H1 (cell line): ENCODE measurements around the gene TIMP1. TPM values are rescaled to one million over a fixed set of nuclear protein-coding genes. Genes with fewer than 3 reads are reported as not detected.

Experiments
- CBX8 ChIP-seq: fragments of 300-800, 300-1000 bp; sonication (generic); IDR thresholded peaks from 2 replicates; pipeline ENCODE4 v1.7.1; 2016; ENCODE audit warnings: low read depth, low read length, borderline replicate concordance
- polyA plus RNA-seq, 7 experiments: library from polyadenylated mRNA; depleted of rRNA in 3 of 7; stranded (reverse) in 5 of 7; unstranded in 2 of 7; fragments of >200 nt in 5 of 7; fragments of 200-250 nt in 2 of 7; gene quantifications; 1 replicate in 5 of 7; 2 replicates in 1 of 7; 4 replicates in 1 of 7; pipeline versions ENCODE4 v1.2.1 to v1.2.3, GENCODE V29; 2011 to 2013; ENCODE audit warnings: missing spikeins in 2 of 7, mixed read lengths in 2 of 7
- total RNA-seq: library from RNA; stranded (reverse); fragmentation: NEBNext Ultra II Directional; extraction: Animal tissue kit (Norgen Biotek cat#: 25700); gene quantifications from 2 replicates; pipeline ENCODE4 v1.2.1, GENCODE V29; 2021
- TF ChIP-seq, protein P1 (sequence below): IDR thresholded peaks from 2 replicates; pipeline ENCODE4 v1.6.1; 2012; ENCODE audit warnings: low read length, inconsistent platforms

The TIMP1 gene
- total and polyA plus RNA-seq, 2 of the 8 experiments (the other 6 are each of a cell fraction or from before 2014, with no cell fraction given): 58.6 to 142 TPM

DNA sequence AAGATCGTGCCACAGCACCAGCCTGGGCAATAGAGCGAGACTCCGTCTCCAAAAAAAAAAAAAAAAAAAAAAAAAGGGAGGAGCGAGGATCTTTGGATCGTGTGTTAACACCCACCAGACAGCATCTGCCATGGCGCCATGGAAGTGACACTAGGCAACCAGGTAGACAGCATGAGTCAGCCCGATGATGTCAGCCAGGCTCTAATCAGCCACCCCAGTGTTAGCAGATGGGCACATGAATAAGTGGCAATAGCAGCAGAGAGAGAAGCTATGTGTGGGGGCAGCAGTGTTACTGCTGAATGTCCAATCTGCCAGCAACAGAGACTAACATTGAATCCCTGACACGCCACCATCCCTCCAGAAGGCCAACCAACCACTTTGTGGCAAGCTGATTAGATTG is 30.8 kb downstream of the TIMP1 start (continued):
- TF ChIP-seq, protein P1, sequence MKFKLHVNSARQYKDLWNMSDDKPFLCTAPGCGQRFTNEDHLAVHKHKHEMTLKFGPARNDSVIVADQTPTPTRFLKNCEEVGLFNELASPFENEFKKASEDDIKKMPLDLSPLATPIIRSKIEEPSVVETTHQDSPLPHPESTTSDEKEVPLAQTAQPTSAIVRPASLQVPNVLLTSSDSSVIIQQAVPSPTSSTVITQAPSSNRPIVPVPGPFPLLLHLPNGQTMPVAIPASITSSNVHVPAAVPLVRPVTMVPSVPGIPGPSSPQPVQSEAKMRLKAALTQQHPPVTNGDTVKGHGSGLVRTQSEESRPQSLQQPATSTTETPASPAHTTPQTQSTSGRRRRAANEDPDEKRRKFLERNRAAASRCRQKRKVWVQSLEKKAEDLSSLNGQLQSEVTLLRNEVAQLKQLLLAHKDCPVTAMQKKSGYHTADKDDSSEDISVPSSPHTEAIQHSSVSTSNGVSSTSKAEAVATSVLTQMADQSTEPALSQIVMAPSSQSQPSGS: no peak
- no peak for TF ChIP-seq CBX8
